GM19099 (cell line): ENCODE data around the gene FUBP1.

ENCODE experiments used
- POLR2A ChIP-seq: IDR thresholded peaks from 3 replicates; pipeline ENCODE4 v1.6.1; 2011; ENCODE audit warnings: low read depth; ENCODE audit not compliant: insufficient read length; ENCODE audit errors: extremely low read depth

The FUBP1 gene

GRCh38 chr1:77978969-77979876 lies at the start of gene FUBP1:
FUBP1 (minus strand) TSS chr1:77979072; CDS start chr1:77979004, 68 bp downstream.
- TF ChIP-seq POLR2A: peak; percentile 97

- TF ChIP-seq POLR2A: no peak
Measured at GRCh38 chr1:78019024-78019423, 40.2 kb upstream of the FUBP1 start.

DNA sequence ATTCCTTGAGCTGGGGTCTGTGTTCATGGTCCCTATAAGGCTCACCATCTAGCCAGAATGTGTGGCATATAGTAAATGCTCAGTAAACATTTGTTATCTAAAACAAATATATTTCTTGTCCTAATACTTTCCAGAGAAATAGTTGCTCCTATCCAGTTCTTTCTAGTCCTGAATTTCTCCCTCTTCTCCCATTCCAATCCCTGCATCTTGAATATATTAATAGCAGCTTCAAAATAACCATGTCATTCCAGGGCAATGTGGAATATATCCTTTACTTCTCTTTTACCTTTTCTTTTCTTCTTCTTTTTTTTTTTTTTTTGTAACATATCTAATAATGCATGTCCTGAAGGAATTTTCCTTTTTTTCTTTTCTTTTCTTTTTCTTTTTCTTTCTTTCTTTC lies 36.3 kb upstream of the FUBP1 start:
- TF ChIP-seq POLR2A: no peak

- TF ChIP-seq POLR2A: no peak
Measured at GRCh38 chr1:78011050-78011449, 32.2 kb upstream of the FUBP1 start.

- TF ChIP-seq POLR2A: no peak
Measured at GRCh38 chr1:78009836-78010235, 31.0 kb upstream of the FUBP1 start.

DNA sequence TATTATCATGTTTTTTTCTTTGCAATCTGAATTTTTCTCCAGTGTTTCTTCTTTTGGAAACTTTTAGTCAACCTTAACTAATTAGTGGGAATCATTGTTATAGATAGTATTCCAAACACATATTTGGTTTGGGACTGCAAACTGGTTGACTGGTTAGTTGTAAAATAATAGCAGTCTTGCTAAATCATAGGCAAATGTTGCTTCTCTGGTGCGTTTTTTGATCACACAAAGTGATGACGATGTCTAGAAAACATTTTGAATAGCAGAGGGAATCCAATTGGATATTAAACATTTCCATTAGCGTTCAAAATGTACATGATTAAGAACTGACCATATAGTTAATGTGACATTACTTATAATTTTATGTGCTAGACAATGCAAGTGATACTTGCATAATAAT lies 30.4 kb upstream of the FUBP1 start:
- TF ChIP-seq POLR2A: no peak

DNA sequence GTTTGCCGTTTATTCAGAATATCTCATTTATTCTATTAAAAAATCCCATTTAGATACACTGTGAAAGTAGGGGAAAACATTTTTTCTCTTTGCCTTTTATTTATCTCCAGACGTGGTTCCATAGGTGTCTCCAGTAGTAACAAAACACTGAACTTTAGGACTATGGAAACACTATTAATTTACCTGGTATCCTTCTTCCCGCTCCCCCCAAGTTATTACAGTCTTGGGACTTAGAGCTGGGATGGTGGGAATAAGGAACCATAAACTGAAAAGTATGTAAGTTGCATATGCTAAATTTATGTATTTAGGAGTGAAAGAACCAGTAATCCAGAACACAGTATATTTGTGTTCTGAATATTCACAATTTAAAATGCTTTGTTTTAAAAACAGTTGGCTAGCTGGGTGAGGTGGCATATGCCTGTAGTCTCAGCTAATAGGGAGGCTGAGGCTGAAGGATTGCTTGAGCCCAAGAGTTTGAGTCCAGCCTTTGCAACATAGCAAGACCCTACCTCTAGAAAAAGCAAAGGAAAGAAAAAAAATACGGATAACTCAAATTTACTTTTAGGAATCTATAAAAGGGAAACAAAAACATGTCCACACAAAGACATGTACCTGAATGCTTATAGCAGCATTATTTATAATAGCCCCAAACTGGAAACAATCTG lies 28.9 kb upstream of the FUBP1 start:
- no peak for TF ChIP-seq POLR2A

- no peak for TF ChIP-seq POLR2A
Measured at GRCh38 chr1:78006521-78006920, 27.6 kb upstream of the FUBP1 start.

- no peak for TF ChIP-seq POLR2A
Measured at GRCh38 chr1:78005755-78006154, 26.9 kb upstream of the FUBP1 start.

DNA sequence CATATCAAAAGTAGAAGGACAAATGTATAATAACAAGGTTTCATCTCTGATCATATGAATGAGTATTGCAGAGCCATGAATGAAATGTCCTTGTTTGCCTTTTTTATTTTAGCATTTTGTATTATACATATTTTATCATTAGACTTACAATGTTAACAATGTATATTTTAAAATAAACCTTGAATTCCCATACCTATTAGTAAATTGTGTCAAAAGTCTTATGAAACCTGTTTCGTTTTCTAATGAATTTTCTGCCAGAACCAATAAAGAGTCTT lies 26.5 kb upstream of the FUBP1 start:
- no peak for TF ChIP-seq POLR2A

DNA sequence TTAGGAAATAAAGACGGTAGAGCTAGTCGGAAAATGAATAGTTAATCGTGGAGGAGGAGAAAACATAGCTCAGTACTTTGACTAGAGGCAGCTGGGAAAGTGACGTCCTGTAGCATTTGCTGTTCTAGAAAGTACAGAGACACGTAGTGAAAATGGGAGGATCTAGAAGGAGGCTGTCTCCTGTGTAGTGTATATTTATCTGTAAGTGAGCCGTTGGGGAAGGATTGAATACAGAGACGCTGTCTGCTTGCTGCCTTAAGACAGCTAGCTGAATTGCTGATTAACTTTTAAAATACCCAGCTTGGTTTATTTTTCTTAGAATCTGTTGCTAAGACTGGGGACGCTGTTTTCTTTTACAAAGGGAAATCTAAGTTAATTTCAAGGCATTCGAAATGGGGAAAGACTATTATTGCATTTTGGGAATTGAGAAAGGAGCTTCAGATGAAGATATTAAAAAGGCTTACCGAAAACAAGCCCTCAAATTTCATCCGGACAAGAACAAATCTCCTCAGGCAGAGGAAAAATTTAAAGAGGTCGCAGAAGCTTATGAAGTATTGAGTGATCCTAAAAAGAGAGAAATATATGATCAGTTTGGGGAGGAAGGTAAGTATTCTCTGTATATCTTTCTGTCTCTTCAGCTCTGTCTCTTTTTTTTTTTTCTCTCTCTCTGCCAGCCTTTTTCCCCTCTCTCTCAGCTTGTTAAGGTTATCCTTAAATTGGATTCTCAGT lies 26.0 kb upstream of the FUBP1 start, which contains the start of gene DNAJB4:
Gene DNAJB4 (plus strand): TSS at position 221 of the 729 bp plus-strand sequence. CDS start 172 bp downstream, at position 393.
- TF ChIP-seq POLR2A: peak; percentile 70

- peak; percentile 88 for TF ChIP-seq POLR2A
Measured at GRCh38 chr1:78003882-78004718, 25.2 kb upstream of the FUBP1 start.

GRCh38 chr1:78003070-78003746 lies 24.3 kb upstream of the FUBP1 start:
- no peak for TF ChIP-seq POLR2A

DNA sequence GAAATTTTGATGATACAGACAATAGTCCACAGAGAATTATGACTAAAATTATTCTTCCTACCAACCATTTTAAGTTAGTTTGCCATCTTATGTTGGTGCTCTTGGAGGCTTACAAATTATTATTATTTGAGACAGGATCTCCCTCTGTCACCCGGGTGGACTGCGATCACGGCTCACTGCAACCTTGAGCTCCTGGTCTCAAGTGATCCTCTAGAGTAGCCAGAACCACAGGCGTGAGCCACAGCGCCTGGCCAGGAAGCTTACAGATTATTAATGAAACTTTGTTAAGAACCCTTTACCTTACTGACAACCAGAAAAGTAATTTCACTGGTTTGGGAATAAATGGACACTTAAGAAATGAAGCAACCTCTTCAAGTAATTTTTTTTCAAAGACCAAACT lies 17.9 kb upstream of the FUBP1 start:
- TF ChIP-seq POLR2A: no peak

- TF ChIP-seq POLR2A: no peak
Measured at GRCh38 chr1:77994117-77994705, 15.3 kb upstream of the FUBP1 start.
